AG10803 (cell line): Measurements from ENCODE around the gene GCM1.

Experiments
- DNase-seq: peaks from one replicate; pipeline ENCODE4 v3.0.0; 2010; ENCODE audit warnings: low read depth
- H3K4me3 ChIP-seq: 2 replicates; pipeline ENCODE4 v1.5.1; 2011; ENCODE audit warnings: mild to moderate bottlenecking, low read length, control low read depth
- CTCF ChIP-seq: conservative IDR thresholded peaks from 2 replicates; pipeline ENCODE4 v1.5.1; 2011; ENCODE audit warnings: mild to moderate bottlenecking, low read length, control low read depth, inconsistent platforms

The GCM1 gene

GRCh38 chr6:53179961-53180651 is 31.5 kb upstream of the GCM1 start:
- TF ChIP-seq CTCF = no peak
- H3K4me3 ChIP-seq = no peak overlapping the region
- DNase-seq = no peak

- no peak overlapping the region for H3K4me3 ChIP-seq
- no peak for TF ChIP-seq CTCF
- no peak for DNase-seq
These were observed 30.3 kb upstream of the GCM1 start for GRCh38 chr6:53178837-53179432.

- DNase-seq = no peak
- no peak overlapping the region for H3K4me3 ChIP-seq
- TF ChIP-seq CTCF = no peak
These were observed 26.4 kb upstream of the GCM1 start for GRCh38 chr6:53175027-53175426.

- DNase-seq = no peak
- TF ChIP-seq CTCF = no peak
- no peak overlapping the region for H3K4me3 ChIP-seq
These were observed 23.8 kb upstream of the GCM1 start for GRCh38 chr6:53172468-53172803.

GRCh38 chr6:53171605-53172467 is 23.2 kb upstream of the GCM1 start:
- TF ChIP-seq CTCF = peak; percentile 100
- no peak overlapping the region for H3K4me3 ChIP-seq
- DNase-seq = peak; percentile 70

- DNase-seq = peak; percentile 69
- no peak overlapping the region for H3K4me3 ChIP-seq
- no peak for TF ChIP-seq CTCF
These were observed 20.1 kb upstream of the GCM1 start for GRCh38 chr6:53168516-53169267.
